OCI-LY3 (cell line): ENCODE results near the gene YWHAE.

Experiments used
- H2AFZ ChIP-seq: fragments of 200-600, 300-600 bp; shearing (Covaris generic); 2 replicates; pipeline ENCODE4 v1.6.0; 2014; ENCODE audit warnings: antibody characterized with exemption, low read depth, low read length
- H3K27ac ChIP-seq: fragments of 200-600, 300-600 bp; sonication (generic); 2 replicates; pipeline ENCODE4 v1.5.1; 2014; ENCODE audit warnings: mild to moderate bottlenecking, low read length, moderate library complexity, mixed read lengths
- H3K27me3 ChIP-seq: fragments of 200-600, 300-600 bp; sonication (generic); 2 replicates; pipeline ENCODE4 v1.6.1; 2014; ENCODE audit warnings: low read depth, low read length, mixed read lengths
- H3K36me3 ChIP-seq: fragments of 200-600, 300-600 bp; sonication (generic); replicated peaks from 2 replicates; pipeline ENCODE3; 2014; ENCODE audit warnings: low read depth, low read length, mixed read lengths
- H3K4me1 ChIP-seq: fragments of 300-600, 200-600 bp; sonication (generic); 2 replicates; pipeline ENCODE4 v1.6.1; 2014; ENCODE audit warnings: low read length, mixed read lengths
- H3K4me2 ChIP-seq: fragments of 200-600, 300-600 bp; sonication (generic); 2 replicates; pipeline ENCODE4 v1.6.1; 2014; ENCODE audit warnings: low read length, mixed read lengths
- H3K4me3 ChIP-seq: fragments of 300-600, 200-600 bp; sonication (generic); 2 replicates; pipeline ENCODE4 v1.5.1; 2014; ENCODE audit warnings: antibody characterized with exemption, mild to moderate bottlenecking, low read length, moderate library complexity
- H3K79me2 ChIP-seq: fragments of 300-600, 200-600 bp; shearing (Covaris generic); 2 replicates; pipeline ENCODE4 v1.6.1; 2014; ENCODE audit warnings: mild to moderate bottlenecking, low read length, mixed read lengths
- H3K9ac ChIP-seq: fragments of 300-600, 200-600 bp; shearing (Covaris generic); 2 replicates; pipeline ENCODE4 v1.6.0; 2014; ENCODE audit warnings: mild to moderate bottlenecking, low read length, moderate library complexity
- H3K9me3 ChIP-seq: fragments of 200-600, 300-600 bp; shearing (Covaris generic); 2 replicates; pipeline ENCODE4 v1.6.1; 2014; ENCODE audit warnings: low read length, mixed read lengths; ENCODE audit not compliant: insufficient read depth
- H4K20me1 ChIP-seq: fragments of 200-600, 300-600 bp; sonication (generic); 2 replicates; pipeline ENCODE4 v1.6.1; 2016; ENCODE audit warnings: low read length, mixed read lengths; ENCODE audit not compliant: insufficient read depth
- EZH2phosphoT487 ChIP-seq: fragments of 200-600 bp; shearing (Covaris generic); IDR thresholded peaks from 2 replicates; pipeline ENCODE4 v1.6.1; 2018; ENCODE audit warnings: antibody characterized with exemption, mixed run types, low read depth
- TF ChIP-seq, protein P1 (sequence below): fragments of 200-600, 300-600 bp; sonication (generic); IDR thresholded peaks from 2 replicates; pipeline ENCODE4 v1.5.1; 2014; ENCODE audit warnings: antibody characterized with exemption, low read length, low read depth

YWHAE gene

GRCh38 chr17:1434150-1434549, 34.1 kb upstream of the YWHAE start:
- H3K79me2 ChIP-seq, result peaks cover 67% of the 10 kb centered on the region
- H3K27ac ChIP-seq, result no peak overlapping the region
- peaks cover 5% of the 10 kb centered on the region for H3K4me1 ChIP-seq
- TF ChIP-seq, protein P1, sequence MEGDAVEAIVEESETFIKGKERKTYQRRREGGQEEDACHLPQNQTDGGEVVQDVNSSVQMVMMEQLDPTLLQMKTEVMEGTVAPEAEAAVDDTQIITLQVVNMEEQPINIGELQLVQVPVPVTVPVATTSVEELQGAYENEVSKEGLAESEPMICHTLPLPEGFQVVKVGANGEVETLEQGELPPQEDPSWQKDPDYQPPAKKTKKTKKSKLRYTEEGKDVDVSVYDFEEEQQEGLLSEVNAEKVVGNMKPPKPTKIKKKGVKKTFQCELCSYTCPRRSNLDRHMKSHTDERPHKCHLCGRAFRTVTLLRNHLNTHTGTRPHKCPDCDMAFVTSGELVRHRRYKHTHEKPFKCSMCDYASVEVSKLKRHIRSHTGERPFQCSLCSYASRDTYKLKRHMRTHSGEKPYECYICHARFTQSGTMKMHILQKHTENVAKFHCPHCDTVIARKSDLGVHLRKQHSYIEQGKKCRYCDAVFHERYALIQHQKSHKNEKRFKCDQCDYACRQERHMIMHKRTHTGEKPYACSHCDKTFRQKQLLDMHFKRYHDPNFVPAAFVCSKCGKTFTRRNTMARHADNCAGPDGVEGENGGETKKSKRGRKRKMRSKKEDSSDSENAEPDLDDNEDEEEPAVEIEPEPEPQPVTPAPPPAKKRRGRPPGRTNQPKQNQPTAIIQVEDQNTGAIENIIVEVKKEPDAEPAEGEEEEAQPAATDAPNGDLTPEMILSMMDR, result no peak
- TF ChIP-seq EZH2phosphoT487, result no peak
- H3K27me3 ChIP-seq, result no peaks in the 10 kb centered on the region
- no peaks in the 10 kb centered on the region for H3K9me3 ChIP-seq
- H3K36me3 ChIP-seq, result peaks cover 26% of the 10 kb centered on the region
- H3K9ac ChIP-seq, result no peak overlapping the region
- no peak overlapping the region for H2AFZ ChIP-seq
- no peaks in the 10 kb centered on the region for H4K20me1 ChIP-seq
- H3K4me3 ChIP-seq, result no peak overlapping the region
- no peak overlapping the region for H3K4me2 ChIP-seq

- peaks cover 26% of the 10 kb centered on the region for H3K36me3 ChIP-seq
- no peaks in the 10 kb centered on the region for H3K27me3 ChIP-seq
- no peak overlapping the region for H3K4me3 ChIP-seq
- H3K27ac ChIP-seq, result no peak overlapping the region
- TF ChIP-seq EZH2phosphoT487, result no peak
- TF ChIP-seq, protein P1, result no peak
- H3K9ac ChIP-seq, result no peak overlapping the region
- H4K20me1 ChIP-seq, result no peaks in the 10 kb centered on the region
- H3K79me2 ChIP-seq, result peaks cover 53% of the 10 kb centered on the region
- H3K9me3 ChIP-seq, result no peaks in the 10 kb centered on the region
- no peak overlapping the region for H3K4me2 ChIP-seq
- H2AFZ ChIP-seq, result no peak overlapping the region
- peaks cover 5% of the 10 kb centered on the region for H3K4me1 ChIP-seq
Observed at GRCh38 chr17:1431631-1432104, 31.6 kb upstream of the YWHAE start.

DNA sequence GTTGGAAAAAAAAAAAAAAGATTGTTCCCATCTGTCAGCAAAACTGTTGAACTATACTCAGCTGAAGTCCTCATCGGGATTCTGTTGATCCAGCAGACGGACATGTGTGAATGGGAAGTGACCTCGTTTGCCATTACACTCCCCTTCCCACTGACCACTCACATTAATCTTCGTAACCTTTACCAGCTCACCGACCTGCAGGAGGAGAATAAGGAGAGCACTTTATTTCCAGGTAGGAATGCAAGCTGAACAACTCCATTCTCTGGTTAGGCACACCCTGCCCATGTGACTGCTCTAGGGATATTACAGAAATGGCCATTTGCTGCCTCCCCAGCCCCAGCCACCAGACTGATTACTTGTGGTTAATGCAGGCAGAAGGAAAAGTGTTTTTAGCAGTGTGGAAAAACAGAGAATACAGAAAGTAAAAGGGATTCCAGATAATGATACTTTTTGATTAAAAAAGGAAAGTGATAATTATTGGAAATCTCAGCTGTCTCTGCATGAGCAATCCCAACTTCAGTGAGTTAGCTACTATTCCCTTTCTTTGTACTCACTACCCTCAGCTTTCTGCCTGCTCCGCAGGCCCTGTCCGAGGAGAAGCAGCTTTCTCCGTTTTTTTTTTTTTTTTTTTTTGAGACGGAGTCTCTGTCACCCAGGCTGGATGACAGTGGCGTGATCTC, 23.6 kb upstream of the YWHAE start:
- H3K27ac ChIP-seq, result no peak overlapping the region
- H4K20me1 ChIP-seq, result no peaks in the 10 kb centered on the region
- no peaks in the 10 kb centered on the region for H3K9me3 ChIP-seq
- H2AFZ ChIP-seq, result no peak overlapping the region
- H3K27me3 ChIP-seq, result no peaks in the 10 kb centered on the region
- H3K4me2 ChIP-seq, result no peak overlapping the region
- H3K79me2 ChIP-seq, result peaks cover 12% of the 10 kb centered on the region
- peaks cover 16% of the 10 kb centered on the region for H3K36me3 ChIP-seq
- H3K4me3 ChIP-seq, result no peak overlapping the region
- no peak overlapping the region for H3K9ac ChIP-seq
- TF ChIP-seq, protein P1, result no peak
- no peak for TF ChIP-seq EZH2phosphoT487
- H3K4me1 ChIP-seq, result no peaks in the 10 kb centered on the region

DNA sequence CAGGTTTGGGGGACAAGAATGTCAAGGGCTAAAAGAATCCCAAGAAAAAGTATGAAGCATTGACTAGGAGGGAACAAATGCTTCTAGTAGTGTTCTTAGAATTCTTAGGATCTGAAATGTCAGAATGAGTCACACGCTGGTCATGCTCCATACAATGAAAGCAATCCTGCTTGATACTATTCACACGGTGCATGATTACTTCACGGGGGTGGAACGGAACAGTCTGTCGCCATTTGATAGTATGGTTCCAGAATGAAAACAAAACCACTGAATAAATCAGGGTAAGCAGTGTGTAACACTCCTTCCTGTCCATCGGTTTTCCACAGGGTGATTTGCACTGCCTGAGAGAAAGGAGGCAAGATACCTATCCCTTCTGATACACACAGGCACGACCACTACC, 22.9 kb upstream of the YWHAE start:
- Histone ChIP-seq H3K27ac (no peak overlapping the region), H3K36me3 (peaks cover 16% of the 10 kb centered on the region), H3K4me1 (no peaks in the 10 kb centered on the region), H3K27me3 (no peaks in the 10 kb centered on the region), H3K79me2 (peaks cover 12% of the 10 kb centered on the region), H3K9me3 (no peaks in the 10 kb centered on the region), H3K4me3 (no peak overlapping the region), H2AFZ (no peak overlapping the region), H3K4me2 (no peak overlapping the region), H4K20me1 (no peaks in the 10 kb centered on the region), H3K9ac (no peak overlapping the region)
- no peak for TF ChIP-seq EZH2phosphoT487
- TF ChIP-seq, protein P1, result no peak
